ENCODE results near the gene ETHE1. TPM values are rescaled to one million over a fixed set of nuclear protein-coding genes. Genes with fewer than 3 reads are reported as not detected.

The ETHE1 gene
- total and polyA plus RNA-seq, 8 donors, result 17.1 to 39.8 (median 20.2) TPM

DNA sequence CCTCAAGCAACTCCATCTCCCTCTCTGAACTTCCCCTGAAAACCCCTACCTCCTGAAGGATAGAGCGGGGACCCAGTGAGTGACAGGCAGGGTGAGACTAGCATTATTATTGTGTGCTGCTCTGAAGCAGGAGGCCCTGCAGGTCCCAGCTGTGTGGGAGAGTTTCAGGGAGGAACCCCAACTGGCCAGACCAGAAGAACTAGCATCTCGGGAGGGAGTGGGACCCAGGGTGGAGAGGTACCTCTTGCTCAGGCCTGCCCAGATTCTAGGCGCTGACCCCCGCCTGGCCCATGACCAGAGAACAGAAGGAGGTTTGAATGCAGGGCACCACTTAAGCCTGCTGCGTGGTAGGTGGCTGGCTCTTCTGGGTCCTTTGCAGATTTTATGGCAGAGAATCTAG, 55.9 kb downstream of the ETHE1 start:
- no peak for TF ChIP-seq CTCF (IDR thresholded peaks at IDR 0.05)

DNA sequence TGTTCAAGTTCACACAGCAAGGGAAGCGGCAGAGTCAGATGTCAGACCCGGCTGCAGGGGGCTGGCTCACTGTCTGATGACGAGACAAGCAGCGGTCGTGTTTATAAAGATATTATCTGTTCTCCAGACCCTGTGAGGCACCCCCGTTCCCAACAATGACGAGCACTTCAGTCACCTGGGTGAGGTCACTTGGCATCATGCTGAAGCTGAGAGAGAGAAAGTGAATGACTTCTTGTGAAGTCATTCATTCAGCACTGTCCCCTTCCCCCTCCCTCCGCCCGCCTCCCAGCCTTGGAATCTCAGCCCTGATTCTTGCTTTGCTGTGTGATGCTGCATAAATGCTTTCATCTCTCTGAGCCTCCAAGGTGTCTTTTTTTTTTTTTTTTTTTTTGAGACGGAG, 56.7 kb downstream of the ETHE1 start:
- Histone ChIP-seq H3K27me3 (peaks cover 0 to 8% of the 10 kb centered on the region in 2 donors), H3K9me3 (no peaks in the 10 kb centered on the region), H3K4me3 (no peak overlapping the region), H3K36me3 (no peaks in the 10 kb centered on the region), H3K4me1 (peaks cover 0 to 28% of the 10 kb centered on the region in 2 donors), H3K27ac (no peak overlapping the region)
- TF ChIP-seq CTCF (IDR thresholded peaks at IDR 0.05), result no peak
- ATAC-seq (no peak), DNase-seq (no peak)
- intact Hi-C loops (cut with DNase I), result no loop called here

More for the DNA sequence above, 55.9 kb downstream of the ETHE1 start:
- peaks cover 0 to under 1% of the 10 kb centered on the region in 2 donors for H3K27me3 ChIP-seq
- no peaks in the 10 kb centered on the region for H3K36me3 ChIP-seq
- no peaks in the 10 kb centered on the region for H3K9me3 ChIP-seq
- intact Hi-C loops (cut with DNase I), result no loop called here
- H3K4me1 ChIP-seq, result peaks cover 0 to 28% of the 10 kb centered on the region in 2 donors
- DNase-seq (no peak), ATAC-seq (no peak)
- H3K27ac ChIP-seq, result no peak overlapping the region
- no peak overlapping the region for H3K4me3 ChIP-seq

DNA sequence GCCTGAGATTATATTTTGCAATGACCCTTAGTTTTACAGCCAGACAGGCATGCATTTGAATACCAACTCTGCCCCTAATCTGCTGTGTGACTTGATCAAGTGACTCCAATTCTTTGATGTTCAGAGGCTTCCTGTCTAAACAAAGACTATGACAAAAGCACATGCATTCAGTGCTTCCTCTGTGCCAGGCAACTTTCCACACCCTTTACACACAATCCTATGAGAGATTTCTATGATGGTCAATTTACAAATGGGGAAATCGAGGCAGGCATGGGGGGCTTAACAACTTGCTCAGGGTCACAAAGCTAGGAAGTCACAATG, 57.9 kb downstream of the ETHE1 start:
- intact Hi-C loops (cut with DNase I), result no loop called here
- DNase-seq, result no peak
- no peaks in the 10 kb centered on the region for H3K9me3 ChIP-seq
- H3K27ac ChIP-seq, result no peak overlapping the region
- ATAC-seq, result no peak
- H3K27me3 ChIP-seq, result peaks cover 0 to 20% of the 10 kb centered on the region in 2 donors
- no peaks in the 10 kb centered on the region for H3K36me3 ChIP-seq
- no peak overlapping the region for H3K4me3 ChIP-seq
- peaks cover 4 to 29% of the 10 kb centered on the region in 2 donors for H3K4me1 ChIP-seq
- no peak for TF ChIP-seq CTCF (IDR thresholded peaks at IDR 0.05)

DNA sequence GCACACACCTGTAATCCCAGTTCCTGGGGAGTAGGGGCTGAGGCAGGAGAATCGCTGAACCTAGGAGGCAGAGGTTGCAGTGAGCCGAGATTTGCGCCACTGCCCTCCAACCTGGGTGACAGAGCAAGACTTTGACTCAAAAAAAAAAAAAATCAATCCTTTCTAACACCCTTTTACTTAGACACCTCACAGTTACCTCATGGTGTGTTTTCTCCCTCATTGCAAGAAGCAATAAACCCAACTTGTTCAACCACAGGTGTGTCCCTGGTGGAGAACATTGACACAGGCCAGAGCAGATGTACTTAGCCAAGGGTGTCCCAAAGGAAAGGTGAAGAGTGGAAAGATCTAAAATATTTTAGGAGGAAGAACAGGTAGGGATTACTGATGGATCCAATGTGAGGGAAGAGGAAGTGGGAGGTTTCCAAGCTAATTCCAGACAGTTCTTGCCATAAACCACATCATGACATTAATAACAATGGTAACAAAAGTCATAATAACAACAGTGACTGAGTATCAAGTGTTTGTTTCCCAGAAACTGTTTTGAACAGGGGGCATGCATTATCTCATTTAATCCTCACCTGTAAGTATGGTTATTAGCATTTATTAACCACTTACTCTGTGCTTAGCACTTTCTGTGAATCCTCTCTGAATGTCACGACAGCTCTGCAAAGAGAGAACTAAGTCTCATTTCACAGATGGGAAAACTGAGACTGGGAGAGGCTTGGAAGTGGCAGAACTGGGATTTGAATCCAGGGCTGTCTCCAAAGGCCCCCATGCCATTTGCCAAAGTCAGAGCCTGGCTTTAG, 58.4 kb downstream of the ETHE1 start:
- no peaks in the 10 kb centered on the region for H3K36me3 ChIP-seq
- H3K9me3 ChIP-seq, result no peaks in the 10 kb centered on the region
- H3K27me3 ChIP-seq, result peaks cover 0 to 20% of the 10 kb centered on the region in 2 donors
- no peak for TF ChIP-seq CTCF (IDR thresholded peaks at IDR 0.05)
- H3K27ac ChIP-seq, result no peak overlapping the region
- peaks cover 4 to 31% of the 10 kb centered on the region in 2 donors for H3K4me1 ChIP-seq
- ATAC-seq (no peak), DNase-seq (no peak)
- no peak overlapping the region for H3K4me3 ChIP-seq
- intact Hi-C loops (cut with DNase I), result no loop called here

- ATAC-seq, result no peak
- no peak for DNase-seq
- no peaks in the 10 kb centered on the region for H3K36me3 ChIP-seq
- intact Hi-C loops (cut with DNase I), result no loop called here
- H3K9me3 ChIP-seq, result no peaks in the 10 kb centered on the region
- H3K27me3 ChIP-seq, result peaks cover 0 to 20% of the 10 kb centered on the region in 2 donors
- H3K4me3 ChIP-seq, result no peak overlapping the region
- TF ChIP-seq CTCF (IDR thresholded peaks at IDR 0.05), result no peak
- H3K27ac ChIP-seq, result no peak overlapping the region
- peaks cover 4 to 36% of the 10 kb centered on the region in 2 donors for H3K4me1 ChIP-seq
Measured at GRCh38 chr19:43467730-43468129, 59.3 kb downstream of the ETHE1 start.

All from left lung (tissue), 10 donors.